ENCODE data around the gene CARM1. TPM values are rescaled to one million over a fixed set of nuclear protein-coding genes. Genes with fewer than 3 reads are reported as not detected.

The CARM1 gene
- total RNA-seq, 4 donors from 2014 or later = 6.4 to 50.4 (median 18.7) TPM

- DNase-seq = no peak
- intact Hi-C loops (cut with DNase I; ENCODE audit: low total_unique reads) = no loop called here
- Histone ChIP-seq H3K9me3 (no peaks in the 10 kb centered on the region), H3K27ac (no peak overlapping the region), H3K36me3 (no peaks in the 10 kb centered on the region), H3K27me3 (no peaks in the 10 kb centered on the region), H3K4me3 (no peak overlapping the region), H3K4me1 (no peaks in the 10 kb centered on the region)
- TF ChIP-seq CTCF (IDR thresholded peaks at IDR 0.05) (no peak), POLR2A (IDR thresholded peaks at IDR 0.05) (no peak)
Measured at GRCh38 chr19:10920288-10920655, 48.9 kb downstream of the CARM1 start.

DNA sequence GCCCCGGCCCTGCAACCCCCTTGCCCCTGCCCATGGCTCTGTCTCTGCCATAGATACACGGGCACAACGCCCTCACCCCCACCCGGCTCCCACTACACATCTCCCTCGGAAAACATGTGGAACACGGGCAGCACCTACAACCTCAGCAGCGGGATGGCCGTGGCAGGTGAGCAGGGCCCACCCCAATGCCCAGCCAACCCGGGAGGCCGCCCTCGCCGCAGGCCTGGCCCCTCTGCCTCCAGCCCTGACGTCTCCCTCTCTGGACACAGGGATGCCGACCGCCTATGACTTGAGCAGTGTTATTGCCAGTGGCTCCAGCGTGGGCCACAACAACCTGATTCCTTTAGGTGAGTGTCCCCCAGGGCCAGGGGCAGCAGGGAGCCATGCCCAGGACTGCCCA, 49.4 kb downstream of the CARM1 start:
- H3K27ac ChIP-seq = no peak overlapping the region
- H3K27me3 ChIP-seq = no peaks in the 10 kb centered on the region
- no peaks in the 10 kb centered on the region for H3K9me3 ChIP-seq
- TF ChIP-seq CTCF (IDR thresholded peaks at IDR 0.05) = no peak
- no peak for TF ChIP-seq POLR2A (IDR thresholded peaks at IDR 0.05)
- intact Hi-C loops (cut with DNase I; ENCODE audit: low total_unique reads) = no loop called here
- no peaks in the 10 kb centered on the region for H3K4me1 ChIP-seq
- DNase-seq = no peak
- no peaks in the 10 kb centered on the region for H3K36me3 ChIP-seq
- H3K4me3 ChIP-seq = no peak overlapping the region

DNA sequence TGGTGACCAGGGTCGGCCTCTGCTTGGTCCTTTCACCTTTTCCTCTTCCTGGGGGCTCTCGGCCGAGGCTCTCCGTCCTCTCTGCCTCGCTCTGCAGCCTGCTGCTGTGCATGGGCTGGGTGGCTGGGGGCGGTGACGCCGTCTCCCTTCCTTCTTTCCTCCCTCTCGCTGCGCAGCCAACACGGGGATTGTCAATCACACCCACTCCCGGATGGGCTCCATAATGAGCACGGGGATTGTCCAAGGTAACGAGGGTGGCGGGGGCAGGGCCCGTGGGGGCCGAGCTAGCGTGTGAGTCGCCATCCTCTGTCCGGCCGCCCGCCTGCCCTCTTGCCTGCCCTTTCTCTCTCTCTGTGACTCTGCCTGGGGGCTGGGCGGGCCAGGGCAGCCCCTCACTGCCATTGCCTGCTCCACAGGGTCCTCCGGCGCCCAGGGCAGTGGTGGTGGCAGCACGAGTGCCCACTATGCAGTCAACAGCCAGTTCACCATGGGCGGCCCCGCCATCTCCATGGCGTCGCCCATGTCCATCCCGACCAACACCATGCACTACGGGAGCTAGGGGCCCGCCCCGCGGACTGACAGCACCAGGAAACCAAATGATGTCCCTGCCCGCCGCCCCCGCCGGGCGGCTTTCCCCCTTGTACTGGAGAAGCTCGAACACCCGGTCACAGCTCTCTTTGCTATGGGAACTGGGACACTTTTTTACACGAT, 50.0 kb downstream of the CARM1 start:
- Histone ChIP-seq H3K27ac (no peak overlapping the region), H3K4me3 (no peak overlapping the region), H3K27me3 (no peaks in the 10 kb centered on the region), H3K36me3 (no peaks in the 10 kb centered on the region), H3K4me1 (no peaks in the 10 kb centered on the region), H3K9me3 (no peaks in the 10 kb centered on the region)
- TF ChIP-seq CTCF (IDR thresholded peaks at IDR 0.05) = no peak
- no peak for TF ChIP-seq POLR2A (IDR thresholded peaks at IDR 0.05)
- DNase-seq = no peak
- intact Hi-C loops (cut with DNase I; ENCODE audit: low total_unique reads) = no loop called here

GRCh38 chr19:10921910-10922637, 50.7 kb downstream of the CARM1 start:
- DNase-seq = no peak
- Histone ChIP-seq H3K27me3 (no peaks in the 10 kb centered on the region), H3K4me3 (no peak overlapping the region), H3K4me1 (no peaks in the 10 kb centered on the region), H3K27ac (no peak overlapping the region), H3K9me3 (no peaks in the 10 kb centered on the region), H3K36me3 (no peaks in the 10 kb centered on the region)
- intact Hi-C loops (cut with DNase I; ENCODE audit: low total_unique reads) = no loop called here
- TF ChIP-seq POLR2A (IDR thresholded peaks at IDR 0.05) (no peak), CTCF (IDR thresholded peaks at IDR 0.05) (no peak)

DNA sequence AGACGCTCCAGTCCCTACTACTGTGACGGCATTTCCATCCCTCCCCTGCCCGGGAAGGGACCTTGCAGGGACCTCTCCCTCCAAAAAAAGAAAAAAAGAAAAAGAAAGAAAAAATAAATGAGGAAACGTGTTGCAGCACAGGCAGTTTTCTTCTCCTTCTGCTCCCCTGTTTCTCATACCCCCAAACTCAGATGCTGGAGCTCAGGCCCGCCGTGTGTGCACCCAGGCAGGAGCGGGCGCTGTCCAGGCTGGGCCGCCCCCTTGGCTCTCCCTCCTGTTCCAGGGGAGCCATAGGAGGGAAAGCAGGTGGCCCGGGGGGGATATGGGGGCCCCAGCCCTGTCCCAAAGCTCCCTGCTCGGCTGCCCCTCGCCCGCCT, 51.3 kb downstream of the CARM1 start:
- Histone ChIP-seq H3K4me1 (no peaks in the 10 kb centered on the region), H3K36me3 (no peaks in the 10 kb centered on the region), H3K9me3 (no peaks in the 10 kb centered on the region), H3K4me3 (no peak overlapping the region), H3K27me3 (no peaks in the 10 kb centered on the region), H3K27ac (no peak overlapping the region)
- TF ChIP-seq CTCF (IDR thresholded peaks at IDR 0.05) (no peak), POLR2A (IDR thresholded peaks at IDR 0.05) (no peak)
- intact Hi-C loops (cut with DNase I; ENCODE audit: low total_unique reads) = no loop called here
- DNase-seq = no peak
